Measurements from ENCODE around the gene RFTN1. TPM values are rescaled to one million over a fixed set of nuclear protein-coding genes. Genes with fewer than 3 reads are reported as not detected.

The RFTN1 gene
- total RNA-seq, 4 donors from 2014 or later: 32.0 to 187 (median 47.6) TPM

DNA sequence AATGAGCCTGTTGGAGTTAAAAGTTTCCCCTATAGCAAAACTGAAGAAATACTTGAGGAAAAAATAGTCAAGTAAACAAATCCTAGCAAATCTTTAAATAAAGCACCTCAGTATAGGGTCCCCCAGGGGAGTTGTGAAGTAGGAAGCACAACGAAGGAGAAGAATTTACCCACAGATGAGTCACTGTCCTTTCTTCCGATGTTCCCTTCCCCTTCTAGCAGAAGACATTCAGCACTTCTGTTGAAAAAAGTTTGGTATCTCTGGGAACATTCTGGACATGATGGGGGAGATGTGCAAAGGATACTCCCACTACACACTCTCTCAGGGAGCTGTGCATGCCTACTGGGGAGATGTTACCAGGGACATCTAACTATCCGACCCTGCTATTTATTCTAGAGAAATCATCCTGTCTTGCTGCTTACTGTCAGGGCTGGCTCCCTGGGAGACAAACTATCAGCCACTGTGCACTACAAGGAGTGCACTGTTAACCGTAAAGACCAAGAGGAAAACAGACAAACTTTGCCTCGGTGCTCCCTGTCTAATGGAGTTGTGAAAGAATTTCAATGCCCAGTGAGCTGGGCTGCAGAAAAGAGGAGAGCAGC, 93.8 kb downstream of the RFTN1 start:
- Histone ChIP-seq H3K4me3 (no peak overlapping the region), H3K4me1 (peaks cover 0 to 4% of the 10 kb centered on the region in 2 donors), H3K9me3 (no peaks in the 10 kb centered on the region), H3K36me3 (no peaks in the 10 kb centered on the region), H3K27ac (peak overlapping the region; percentile 46 to 78), H3K27me3 (no peaks in the 10 kb centered on the region)
- no peak for DNase-seq
- intact Hi-C loops (cut with DNase I; ENCODE audit: low total_unique reads): loop anchor here (10.0 kb wide), 1 partner anchor 95 kb away; the partner anchor contains the start of gene RFTN1
- TF ChIP-seq, protein P1, sequence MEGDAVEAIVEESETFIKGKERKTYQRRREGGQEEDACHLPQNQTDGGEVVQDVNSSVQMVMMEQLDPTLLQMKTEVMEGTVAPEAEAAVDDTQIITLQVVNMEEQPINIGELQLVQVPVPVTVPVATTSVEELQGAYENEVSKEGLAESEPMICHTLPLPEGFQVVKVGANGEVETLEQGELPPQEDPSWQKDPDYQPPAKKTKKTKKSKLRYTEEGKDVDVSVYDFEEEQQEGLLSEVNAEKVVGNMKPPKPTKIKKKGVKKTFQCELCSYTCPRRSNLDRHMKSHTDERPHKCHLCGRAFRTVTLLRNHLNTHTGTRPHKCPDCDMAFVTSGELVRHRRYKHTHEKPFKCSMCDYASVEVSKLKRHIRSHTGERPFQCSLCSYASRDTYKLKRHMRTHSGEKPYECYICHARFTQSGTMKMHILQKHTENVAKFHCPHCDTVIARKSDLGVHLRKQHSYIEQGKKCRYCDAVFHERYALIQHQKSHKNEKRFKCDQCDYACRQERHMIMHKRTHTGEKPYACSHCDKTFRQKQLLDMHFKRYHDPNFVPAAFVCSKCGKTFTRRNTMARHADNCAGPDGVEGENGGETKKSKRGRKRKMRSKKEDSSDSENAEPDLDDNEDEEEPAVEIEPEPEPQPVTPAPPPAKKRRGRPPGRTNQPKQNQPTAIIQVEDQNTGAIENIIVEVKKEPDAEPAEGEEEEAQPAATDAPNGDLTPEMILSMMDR (IDR thresholded peaks at IDR 0.05): no peak
- no peak for TF ChIP-seq POLR2A (IDR thresholded peaks at IDR 0.05)

DNA sequence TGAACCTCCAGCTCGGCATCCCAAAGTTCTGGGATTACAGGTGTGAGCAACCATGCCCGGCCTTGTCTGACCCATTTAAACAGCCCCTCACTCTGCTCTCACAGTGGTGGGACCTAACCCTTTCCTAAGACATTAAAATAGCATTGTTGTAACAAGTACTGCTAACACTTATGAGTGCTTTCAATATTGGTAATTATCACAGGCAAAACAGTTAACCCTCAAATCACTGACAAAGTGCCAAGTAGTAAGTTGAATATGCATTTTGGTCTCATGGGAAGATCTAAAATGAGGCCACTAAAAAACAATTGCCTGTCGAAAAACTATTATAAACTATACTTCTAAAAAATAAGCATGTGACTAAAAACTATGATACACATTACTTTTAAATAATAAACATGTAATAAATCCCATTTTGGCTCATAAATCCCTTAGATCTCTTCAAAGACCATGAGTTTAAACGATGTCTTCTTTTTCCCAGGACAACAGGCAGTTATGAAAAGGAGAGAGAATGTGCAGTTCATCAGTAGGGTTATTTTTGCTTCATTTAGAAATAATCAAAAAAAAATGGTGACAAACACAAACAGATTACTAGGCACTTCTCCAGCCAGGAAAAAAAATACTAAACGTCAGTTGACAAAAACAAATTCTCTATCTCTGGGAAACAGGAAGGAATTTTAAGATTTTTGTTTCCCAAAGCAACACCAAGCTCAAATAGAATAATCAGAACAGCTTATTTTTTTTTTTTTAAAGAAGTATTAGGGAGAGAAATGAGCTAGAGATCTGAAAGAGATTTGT, 95.4 kb downstream of the RFTN1 start:
- peaks cover 0 to 4% of the 10 kb centered on the region in 2 donors for H3K4me1 ChIP-seq
- TF ChIP-seq, protein P1 (IDR thresholded peaks at IDR 0.05): no peak
- TF ChIP-seq POLR2A (IDR thresholded peaks at IDR 0.05): no peak
- no peak for DNase-seq
- H3K36me3 ChIP-seq: no peaks in the 10 kb centered on the region
- no peaks in the 10 kb centered on the region for H3K27me3 ChIP-seq
- H3K27ac ChIP-seq: peak overlapping the region; percentile 46 to 78
- H3K9me3 ChIP-seq: no peaks in the 10 kb centered on the region
- no peak overlapping the region for H3K4me3 ChIP-seq
- intact Hi-C loops (cut with DNase I; ENCODE audit: low total_unique reads): loop anchor here (10.0 kb wide), 1 partner anchor 97 kb away; the partner anchor contains the start of gene RFTN1

DNA sequence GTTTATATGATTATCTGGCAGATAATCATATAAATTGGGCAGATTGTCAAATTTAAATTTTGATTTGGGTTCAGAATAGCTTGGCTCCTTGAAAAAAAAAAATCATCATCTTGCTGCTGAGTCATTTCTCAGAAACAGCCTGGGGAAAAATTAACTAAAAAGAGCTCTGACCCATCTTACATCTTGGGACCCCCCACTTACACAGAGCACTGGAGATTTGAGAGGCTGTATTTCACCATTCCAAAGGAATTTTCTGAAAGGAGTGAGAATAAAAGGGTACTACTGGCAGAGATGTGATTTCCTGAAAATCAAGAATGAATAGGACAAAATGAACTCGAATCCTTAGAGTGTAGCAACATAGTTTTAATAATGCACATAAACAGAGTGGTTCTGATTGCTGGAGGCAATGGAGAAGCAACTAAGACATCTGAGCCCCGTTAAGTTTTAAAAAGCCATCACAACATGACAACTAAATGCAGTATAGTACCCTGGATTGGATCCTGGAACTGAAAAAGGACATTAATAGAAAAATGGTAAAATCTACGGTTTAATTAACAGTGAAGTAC, 97.5 kb downstream of the RFTN1 start:
- TF ChIP-seq, protein P1 (IDR thresholded peaks at IDR 0.05): no peak
- TF ChIP-seq POLR2A (IDR thresholded peaks at IDR 0.05): no peak

DNA sequence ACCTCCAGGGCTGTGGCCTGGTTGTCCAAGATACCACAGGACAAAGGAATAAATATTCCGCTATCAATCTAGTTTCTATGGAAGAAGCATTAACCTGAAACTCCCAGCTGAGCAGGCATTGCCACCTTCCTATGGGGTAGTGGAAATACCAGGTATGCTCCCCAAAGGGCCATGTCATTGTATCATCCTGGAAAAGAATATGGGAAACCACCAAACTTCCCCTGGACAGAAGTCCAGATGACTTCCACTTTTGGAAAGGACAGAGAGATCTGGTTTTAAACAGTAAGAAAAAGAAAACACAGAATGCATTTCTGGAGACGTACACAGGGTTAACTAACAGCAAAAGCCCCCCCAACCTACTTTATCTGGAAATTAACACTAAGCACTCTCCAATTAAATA, 100.2 kb downstream of the RFTN1 start:
- no peak for DNase-seq
- Histone ChIP-seq H3K9me3 (no peaks in the 10 kb centered on the region), H3K36me3 (no peaks in the 10 kb centered on the region), H3K27me3 (no peaks in the 10 kb centered on the region), H3K4me3 (no peak overlapping the region), H3K4me1 (peaks cover 0 to 4% of the 10 kb centered on the region in 2 donors), H3K27ac (no peak overlapping the region)
- intact Hi-C loops (cut with DNase I; ENCODE audit: low total_unique reads): loop anchor here (10.0 kb wide), 1 partner anchor 101 kb away; the partner anchor contains the start of gene RFTN1
- TF ChIP-seq POLR2A (IDR thresholded peaks at IDR 0.05): no peak
- TF ChIP-seq, protein P1 (IDR thresholded peaks at IDR 0.05): no peak

More for the DNA sequence above, 97.5 kb downstream of the RFTN1 start:
- Histone ChIP-seq H3K27ac (peak overlapping the region in 1 of 2 donors; percentile 78), H3K27me3 (no peaks in the 10 kb centered on the region), H3K36me3 (no peaks in the 10 kb centered on the region), H3K4me3 (no peak overlapping the region), H3K9me3 (no peaks in the 10 kb centered on the region), H3K4me1 (peaks cover 0 to 4% of the 10 kb centered on the region in 2 donors)
- intact Hi-C loops (cut with DNase I; ENCODE audit: low total_unique reads): loop anchor here (10.0 kb wide), 1 partner anchor 99 kb away; the partner anchor contains the start of gene RFTN1
- DNase-seq: no peak

Data from uterus (tissue), 4 donors.